ENCODE data around the gene PTRHD1. TPM values are rescaled to one million over a fixed set of nuclear protein-coding genes. Genes with fewer than 3 reads are reported as not detected.

PTRHD1 gene
- total RNA-seq, 3 donors from 2014 or later, result 19.6 to 43.4 (median 41.9) TPM

GRCh38 chr2:24816884-24817283 is 23.7 kb upstream of the PTRHD1 start:
- no peaks in the 10 kb centered on the region for H3K9me3 ChIP-seq
- intact Hi-C loops (cut with DNase I, micrococcal nuclease), result no loop called here
- no peak for DNase-seq
- no peak for TF ChIP-seq CTCF (IDR thresholded peaks at IDR 0.05)
- ATAC-seq, result no peak
- H3K4me3 ChIP-seq, result no peak overlapping the region
- no peaks in the 10 kb centered on the region for H3K36me3 ChIP-seq (ENCODE audit: low read depth)
- H3K4me1 ChIP-seq (ENCODE audit: low read depth), result no peaks in the 10 kb centered on the region

GRCh38 chr2:24816404-24816803 is 23.2 kb upstream of the PTRHD1 start:
- ATAC-seq, result no peak
- no peak for TF ChIP-seq CTCF (IDR thresholded peaks at IDR 0.05)
- intact Hi-C loops (cut with DNase I, micrococcal nuclease), result no loop called here
- Histone ChIP-seq H3K36me3 (ENCODE audit: low read depth) (no peaks in the 10 kb centered on the region), H3K4me1 (ENCODE audit: low read depth) (no peaks in the 10 kb centered on the region), H3K4me3 (no peak overlapping the region), H3K9me3 (no peaks in the 10 kb centered on the region)
- no peak for DNase-seq

GRCh38 chr2:24815171-24815570 is 22.0 kb upstream of the PTRHD1 start:
- intact Hi-C loops (cut with DNase I, micrococcal nuclease), result no loop called here
- Histone ChIP-seq H3K4me3 (no peak overlapping the region), H3K9me3 (no peaks in the 10 kb centered on the region), H3K4me1 (ENCODE audit: low read depth) (no peaks in the 10 kb centered on the region), H3K36me3 (ENCODE audit: low read depth) (no peaks in the 10 kb centered on the region)
- no peak for TF ChIP-seq CTCF (IDR thresholded peaks at IDR 0.05)
- ATAC-seq, result no peak
- DNase-seq, result no peak

- Histone ChIP-seq H3K36me3 (ENCODE audit: low read depth) (no peaks in the 10 kb centered on the region), H3K9me3 (no peaks in the 10 kb centered on the region), H3K4me3 (no peak overlapping the region), H3K4me1 (ENCODE audit: low read depth) (no peaks in the 10 kb centered on the region)
- TF ChIP-seq CTCF (IDR thresholded peaks at IDR 0.05), result no peak
- DNase-seq (no peak), ATAC-seq (no peak)
- intact Hi-C loops (cut with DNase I, micrococcal nuclease), result no loop called here
Measured at GRCh38 chr2:24814516-24814915, 21.3 kb upstream of the PTRHD1 start.

- Histone ChIP-seq H3K4me1 (ENCODE audit: low read depth) (no peaks in the 10 kb centered on the region), H3K9me3 (no peaks in the 10 kb centered on the region), H3K36me3 (ENCODE audit: low read depth) (no peaks in the 10 kb centered on the region), H3K4me3 (no peak overlapping the region)
- ATAC-seq (no peak), DNase-seq (no peak)
- intact Hi-C loops (cut with DNase I, micrococcal nuclease), result no loop called here
- TF ChIP-seq CTCF (IDR thresholded peaks at IDR 0.05), result no peak
Measured at GRCh38 chr2:24813691-24814137, 20.5 kb upstream of the PTRHD1 start.

All from mucosa of descending colon (tissue), 3 donors.